DMS153 treated with DMSO at 0.1 percent for 48 hours (cell line): Measurements from ENCODE around the gene HIPK3.
"Not testable (repeated sequence)": the region's sequence is repeated elsewhere in the genome, so short reads cannot be mapped to it uniquely, and the experiment has no call there.

Source experiments
- DNase-seq: peaks from one replicate; lab custom pipeline; 2025; ENCODE audit not compliant: unreplicated experiment; lab: John Stamatoyannopoulos, UW

The HIPK3 gene

GRCh38 chr11:33257160-33257896 lies at the start of gene HIPK3:
Gene HIPK3 (plus strand): TSS chr11:33257381.
- peak; percentile 44 for DNase-seq

- no peak for DNase-seq
Measured at GRCh38 chr11:33207408-33207985, 49.7 kb upstream of the HIPK3 start.

GRCh38 chr11:33208150-33208549 lies 49.0 kb upstream of the HIPK3 start:
- no peak for DNase-seq

- no peak for DNase-seq
Measured at GRCh38 chr11:33211153-33211552, 46.0 kb upstream of the HIPK3 start.

- DNase-seq = no peak
Measured at GRCh38 chr11:33211580-33211979, 45.6 kb upstream of the HIPK3 start.

GRCh38 chr11:33214187-33214586 lies 43.0 kb upstream of the HIPK3 start:
- DNase-seq = no peak

GRCh38 chr11:33214767-33215166 lies 42.4 kb upstream of the HIPK3 start:
- DNase-seq = no peak

- DNase-seq = not testable (repeated sequence)
Measured at GRCh38 chr11:33216676-33217075, 40.5 kb upstream of the HIPK3 start.

- no peak for DNase-seq
Measured at GRCh38 chr11:33222052-33222750, 35.0 kb upstream of the HIPK3 start.

- no peak for DNase-seq
Measured at GRCh38 chr11:33225371-33225770, 31.8 kb upstream of the HIPK3 start.

- DNase-seq = no peak
Measured at GRCh38 chr11:33227578-33228261, 29.5 kb upstream of the HIPK3 start.

GRCh38 chr11:33234397-33235190 lies 22.6 kb upstream of the HIPK3 start:
- no peak for DNase-seq

GRCh38 chr11:33237039-33237597 lies 20.1 kb upstream of the HIPK3 start:
- no peak for DNase-seq

- no peak for DNase-seq
Measured at GRCh38 chr11:33242575-33242974, 14.6 kb upstream of the HIPK3 start.

- DNase-seq = not testable (repeated sequence)
Measured at GRCh38 chr11:33243654-33244053, 13.5 kb upstream of the HIPK3 start.

- DNase-seq = no peak
Measured at GRCh38 chr11:33248416-33248971, 8.7 kb upstream of the HIPK3 start.

GRCh38 chr11:33256031-33256812 lies 959 bp upstream of the HIPK3 start:
- no peak for DNase-seq

GRCh38 chr11:33256813-33257159 lies 395 bp upstream of the HIPK3 start:
- DNase-seq = peak; percentile 4

- DNase-seq = peak; percentile 85
Measured at GRCh38 chr11:33257897-33258630, 883 bp downstream of the HIPK3 start.
